OCI-LY1 (cell line): ENCODE measurements around the gene NEXN.

Experiments
- H2AFZ ChIP-seq: fragments of 200-600 bp; sonication (generic), shearing (Covaris generic); 2 replicates; pipeline ENCODE4 v1.6.0; 2014; ENCODE audit warnings: antibody characterized with exemption, mild to moderate bottlenecking, low read length
- H3F3A ChIP-seq: fragments of 200-600 bp; sonication (generic), shearing (Covaris generic); 2 replicates; pipeline ENCODE4 v1.6.0; 2014; ENCODE audit warnings: mild to moderate bottlenecking, antibody characterized with exemption, low read length, moderate library complexity; ENCODE audit not compliant: insufficient read depth
- H3K27ac ChIP-seq: fragments of 200-600 bp; sonication (generic); 2 replicates; pipeline ENCODE4 v1.5.1; 2014; ENCODE audit warnings: low read length, mixed run types, mild to moderate bottlenecking, low read depth; ENCODE audit not compliant: poor library complexity, severe bottlenecking
- H3K27me3 ChIP-seq: fragments of 200-600 bp; sonication (generic); 2 replicates; pipeline ENCODE4 v1.6.0; 2014; ENCODE audit warnings: antibody characterized with exemption, mild to moderate bottlenecking, low read length, moderate library complexity; ENCODE audit not compliant: insufficient read depth
- H3K36me3 ChIP-seq: fragments of 200-600 bp; sonication (generic); 2 replicates; pipeline ENCODE4 v1.6.1; 2014; ENCODE audit warnings: mild to moderate bottlenecking, antibody characterized with exemption, low read length, moderate library complexity, mixed read lengths; ENCODE audit not compliant: insufficient read depth
- H3K4me1 ChIP-seq: fragments of 200-600 bp; sonication (generic); 2 replicates; pipeline ENCODE4 v1.5.1; 2014; ENCODE audit warnings: mild to moderate bottlenecking, low read length, moderate library complexity; ENCODE audit not compliant: insufficient read depth, severe bottlenecking
- H3K4me2 ChIP-seq: fragments of 200-600 bp; sonication (generic), shearing (Covaris generic); 2 replicates; pipeline ENCODE4 v1.6.1; 2014; ENCODE audit warnings: low read length
- H3K4me3 ChIP-seq: fragments of 200-600 bp; sonication (generic); 2 replicates; pipeline ENCODE4 v1.5.1; 2014; ENCODE audit warnings: low read length, low read depth, mild to moderate bottlenecking, mixed read lengths; ENCODE audit not compliant: poor library complexity, severe bottlenecking
- H3K79me2 ChIP-seq: fragments of 200-600 bp; shearing (Covaris generic); 2 replicates; pipeline ENCODE4 v1.6.1; 2016; ENCODE audit warnings: mixed run types, low read length, mixed read lengths; ENCODE audit not compliant: insufficient read depth
- H3K9ac ChIP-seq: fragments of 200-600 bp; sonication (generic), shearing (Covaris generic); 2 replicates; pipeline ENCODE4 v1.6.1; 2014; ENCODE audit warnings: mild to moderate bottlenecking, low read length, mixed read lengths
- H3K9me2 ChIP-seq: fragments of 200-600 bp; sonication (generic), shearing (Covaris generic); 2 replicates; pipeline ENCODE4 v1.6.1; 2014; ENCODE audit warnings: low read depth, mild to moderate bottlenecking, low read length, mixed read lengths
- H3K9me3 ChIP-seq: fragments of 200-600 bp; shearing (Covaris generic); 2 replicates; pipeline ENCODE4 v1.6.1; 2014; ENCODE audit warnings: low read length, mixed read lengths
- H4K20me1 ChIP-seq: fragments of 200-600 bp; sonication (generic), shearing (Covaris generic); 2 replicates; pipeline ENCODE4 v1.6.0; 2016; ENCODE audit warnings: mild to moderate bottlenecking, low read length; ENCODE audit not compliant: insufficient read depth
- EZH2 ChIP-seq: fragments of 200-600 bp; sonication (generic), shearing (Covaris generic); IDR thresholded peaks from 2 replicates; pipeline ENCODE4 v1.8.0; 2017; ENCODE audit warnings: borderline replicate concordance, mixed run types, mild to moderate bottlenecking, antibody characterized with exemption, low read length, moderate library complexity, mixed read lengths
- TF ChIP-seq, protein P1 (sequence below): fragments of 200-600 bp; sonication (generic), shearing (Covaris generic); IDR thresholded peaks from 2 replicates; pipeline ENCODE4 v1.5.1; 2017; ENCODE audit warnings: mild to moderate bottlenecking, antibody characterized with exemption, low read length, moderate library complexity, mixed read lengths

NEXN gene

GRCh38 chr1:77970192-77970591 lies 81.8 kb downstream of the NEXN start:
- Histone ChIP-seq H3K79me2 (peaks cover 73% of the 10 kb centered on the region), H3K36me3 (peaks cover 86% of the 10 kb centered on the region), H3K4me1 (peaks cover 9% of the 10 kb centered on the region), H3K27ac (no peak overlapping the region), H4K20me1 (peaks cover 2% of the 10 kb centered on the region; the same call in 1 of the 2 replicates), H3K4me3 (no peak overlapping the region), H2AFZ (no peak overlapping the region), H3K27me3 (no peaks in the 10 kb centered on the region), H3F3A (0 out of 2 replicates have a peak, but pooled peaks cover 3% of the 10 kb centered on the region), H3K9me2 (no peaks in the 10 kb centered on the region), H3K4me2 (no peak overlapping the region), H3K9ac (no peak overlapping the region), H3K9me3 (no peaks in the 10 kb centered on the region)
- TF ChIP-seq, protein P1, sequence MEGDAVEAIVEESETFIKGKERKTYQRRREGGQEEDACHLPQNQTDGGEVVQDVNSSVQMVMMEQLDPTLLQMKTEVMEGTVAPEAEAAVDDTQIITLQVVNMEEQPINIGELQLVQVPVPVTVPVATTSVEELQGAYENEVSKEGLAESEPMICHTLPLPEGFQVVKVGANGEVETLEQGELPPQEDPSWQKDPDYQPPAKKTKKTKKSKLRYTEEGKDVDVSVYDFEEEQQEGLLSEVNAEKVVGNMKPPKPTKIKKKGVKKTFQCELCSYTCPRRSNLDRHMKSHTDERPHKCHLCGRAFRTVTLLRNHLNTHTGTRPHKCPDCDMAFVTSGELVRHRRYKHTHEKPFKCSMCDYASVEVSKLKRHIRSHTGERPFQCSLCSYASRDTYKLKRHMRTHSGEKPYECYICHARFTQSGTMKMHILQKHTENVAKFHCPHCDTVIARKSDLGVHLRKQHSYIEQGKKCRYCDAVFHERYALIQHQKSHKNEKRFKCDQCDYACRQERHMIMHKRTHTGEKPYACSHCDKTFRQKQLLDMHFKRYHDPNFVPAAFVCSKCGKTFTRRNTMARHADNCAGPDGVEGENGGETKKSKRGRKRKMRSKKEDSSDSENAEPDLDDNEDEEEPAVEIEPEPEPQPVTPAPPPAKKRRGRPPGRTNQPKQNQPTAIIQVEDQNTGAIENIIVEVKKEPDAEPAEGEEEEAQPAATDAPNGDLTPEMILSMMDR = no peak

DNA sequence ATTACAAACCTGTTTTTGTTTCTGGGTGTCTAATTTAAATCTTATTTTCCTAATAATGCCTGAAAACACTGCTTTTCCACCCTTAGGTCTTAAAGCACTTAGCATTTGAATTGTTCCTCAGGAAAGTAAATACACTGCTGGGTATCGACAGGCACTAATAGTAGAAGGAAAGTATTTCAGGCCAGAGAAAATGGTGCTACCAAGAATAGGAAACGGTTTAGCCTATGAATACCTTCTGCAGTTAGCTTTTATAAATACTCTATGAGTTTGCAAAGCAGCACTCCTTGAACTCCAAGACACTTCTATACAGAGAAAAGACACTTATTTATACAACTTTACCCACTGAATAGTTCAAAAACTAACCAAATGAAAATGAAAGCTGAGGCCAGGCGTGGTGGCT lies 83.7 kb downstream of the NEXN start:
- H3K79me2 ChIP-seq = peaks cover 92% of the 10 kb centered on the region
- H3K4me2 ChIP-seq = 0 out of 2 replicates have a peak overlapping the region, but pooled peaks have one; percentile 11
- H3K36me3 ChIP-seq = peaks cover 84% of the 10 kb centered on the region
- TF ChIP-seq EZH2 = no peak
- TF ChIP-seq, protein P1 = no peak
- peaks cover 5% of the 10 kb centered on the region; the same call in 1 of the 2 replicates for H4K20me1 ChIP-seq
- no peak overlapping the region for H3K27ac ChIP-seq
- no peak overlapping the region for H3K9ac ChIP-seq
- H3K9me3 ChIP-seq = no peaks in the 10 kb centered on the region
- no peaks in the 10 kb centered on the region for H3K9me2 ChIP-seq
- H3K27me3 ChIP-seq = no peaks in the 10 kb centered on the region
- H3F3A ChIP-seq = 0 out of 2 replicates have a peak, but pooled peaks cover 3% of the 10 kb centered on the region
- peaks cover 28% of the 10 kb centered on the region for H3K4me1 ChIP-seq
- H3K4me3 ChIP-seq = no peak overlapping the region
- no peak overlapping the region for H2AFZ ChIP-seq

- Histone ChIP-seq H3K27ac (no peak overlapping the region), H3K27me3 (no peaks in the 10 kb centered on the region), H3F3A (0 out of 2 replicates have a peak, but pooled peaks cover 3% of the 10 kb centered on the region), H3K9me3 (no peaks in the 10 kb centered on the region), H3K4me3 (peak overlapping the region; percentile 82), H2AFZ (no peak overlapping the region), H3K9ac (no peak overlapping the region; the same call in 1 of the 2 replicates), H4K20me1 (0 out of 2 replicates have a peak, but pooled peaks cover 5% of the 10 kb centered on the region), H3K4me2 (peak overlapping the region; percentile 92), H3K36me3 (peaks cover 64% of the 10 kb centered on the region), H3K4me1 (peaks cover 31% of the 10 kb centered on the region), H3K79me2 (peaks cover 92% of the 10 kb centered on the region), H3K9me2 (no peaks in the 10 kb centered on the region)
- no peak for TF ChIP-seq EZH2
- TF ChIP-seq, protein P1 = no peak
These were observed 87.0 kb downstream of the NEXN start for GRCh38 chr1:77975386-77975785.
